G401.6 (cell line): ENCODE results near the gene IFT172.

Experiments
- FAIRE-seq: peaks from 2 replicates; lab custom pipeline; 2012; peaks lifted over from hg19 to GRCh38; lab: Jason Lieb, UNC

IFT172 gene

DNA sequence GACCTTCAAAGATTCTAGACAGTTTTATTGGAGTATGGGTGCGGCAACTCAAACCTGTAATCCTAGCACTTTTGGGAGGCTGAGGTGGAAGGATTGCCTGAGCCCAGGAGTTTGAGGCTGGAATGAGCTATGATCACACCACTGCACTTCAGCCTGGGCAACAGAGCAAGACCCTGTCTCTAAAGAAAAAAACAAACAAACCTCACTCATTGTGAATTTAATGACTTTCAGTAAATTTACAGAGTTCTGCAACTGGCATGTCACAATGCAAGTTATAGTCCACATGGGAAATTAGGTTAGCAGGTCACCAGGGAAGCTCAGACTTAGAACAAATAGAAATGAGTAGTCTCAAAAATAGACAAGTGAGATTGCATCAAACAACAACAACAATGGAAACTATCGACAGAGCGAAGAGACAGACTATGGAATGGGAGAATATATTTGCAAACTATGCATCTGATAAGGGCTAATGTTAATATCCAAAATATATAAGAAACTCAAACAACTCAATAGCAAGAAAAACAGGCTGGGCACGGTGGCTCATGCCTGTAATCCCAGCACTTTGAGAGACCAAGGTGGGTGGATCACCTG, 67.8 kb downstream of the IFT172 start:
- no peak for FAIRE-seq

DNA sequence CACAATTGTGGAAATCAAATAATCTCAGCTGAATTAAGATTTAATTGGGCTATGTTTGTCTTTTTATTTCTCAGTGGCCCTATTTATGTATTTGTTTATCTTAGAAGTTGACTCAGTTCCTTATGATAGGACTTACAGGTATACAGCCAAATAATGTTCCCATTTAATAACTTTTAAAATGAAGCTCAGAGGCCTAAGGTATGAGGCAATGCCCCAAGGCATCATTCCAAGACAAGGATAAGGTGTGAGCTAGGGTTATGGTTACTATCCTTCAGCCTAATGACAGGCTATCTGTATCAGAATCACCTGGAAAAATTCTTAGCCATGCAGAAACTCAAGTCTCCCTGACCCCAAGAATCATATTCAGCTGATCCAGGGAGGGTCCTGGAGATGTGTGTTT, 68.5 kb downstream of the IFT172 start:
- FAIRE-seq = no peak

GRCh38 chr2:27416151-27416550, 73.4 kb downstream of the IFT172 start:
- no peak for FAIRE-seq

DNA sequence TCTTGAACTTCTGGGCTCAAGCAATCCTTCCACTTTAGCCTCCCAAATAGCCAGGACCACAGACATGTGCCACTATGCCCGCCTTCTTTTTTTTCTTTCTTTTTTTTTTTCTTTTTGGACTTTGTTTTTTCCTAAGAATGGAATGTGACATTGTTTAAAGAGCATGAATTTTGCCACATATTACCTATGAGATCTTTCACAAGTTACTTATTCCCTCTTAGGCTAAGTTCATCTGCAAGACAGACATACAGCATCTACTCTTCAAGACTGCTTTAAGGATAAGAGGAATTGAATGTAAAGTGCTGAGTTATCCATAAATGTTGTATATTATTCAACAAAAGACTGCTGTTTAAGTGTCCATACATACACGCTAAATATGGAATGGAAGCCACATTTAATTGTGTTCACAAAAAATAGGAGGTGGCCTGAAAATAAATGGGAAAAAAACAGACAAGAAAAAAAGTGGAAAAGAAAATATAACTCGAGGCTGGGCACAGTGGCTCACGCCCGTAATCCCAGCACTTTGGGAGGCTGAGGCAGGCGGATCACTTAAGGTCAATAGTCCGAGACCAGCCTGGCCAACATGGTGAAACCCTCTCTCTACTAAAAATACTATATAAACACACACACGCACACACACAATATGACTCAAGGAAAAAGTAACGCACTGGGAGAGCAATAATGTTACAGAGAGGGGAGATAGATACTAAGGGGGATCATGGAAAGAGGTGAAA, 77.0 kb downstream of the IFT172 start:
- FAIRE-seq = no peak

DNA sequence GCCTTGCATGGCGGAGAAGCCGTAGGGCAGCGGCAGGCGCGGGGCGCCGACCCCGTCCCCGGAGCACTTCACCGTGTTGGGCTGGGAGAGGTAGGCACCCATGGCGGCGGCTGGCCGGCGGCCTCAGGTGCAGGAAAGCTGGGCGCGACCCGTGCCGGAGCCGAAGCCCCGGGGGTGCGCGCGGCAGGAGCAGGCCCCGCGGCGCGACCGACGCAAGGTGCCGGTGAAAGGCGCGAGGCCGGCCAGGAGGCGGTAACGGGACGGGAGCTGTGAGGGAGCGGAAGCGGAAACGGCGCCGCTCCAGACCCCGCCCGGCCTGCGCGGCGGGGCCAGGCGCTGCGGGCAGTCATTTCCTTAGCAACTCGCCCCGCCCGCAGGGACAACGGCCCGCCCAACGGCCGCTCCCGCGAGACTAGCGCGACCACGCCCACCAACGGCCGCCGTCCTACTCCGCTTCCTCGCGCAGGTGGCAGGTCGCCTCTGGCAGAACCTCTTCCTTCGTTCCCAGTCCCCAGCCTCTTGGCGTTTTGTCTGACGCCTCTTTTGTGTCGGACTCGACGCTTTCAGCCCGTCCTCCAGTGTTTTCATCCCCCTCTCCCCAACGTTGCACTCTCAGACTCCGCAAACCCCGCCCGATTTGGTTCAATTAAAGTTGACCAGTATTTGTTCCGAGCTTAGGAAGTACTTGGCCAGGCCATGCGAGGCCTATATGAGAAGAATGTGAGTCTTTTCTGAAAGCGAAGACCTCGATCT, 80.0 kb downstream of the IFT172 start, which contains the start of gene PPM1G:
PPM1G (minus strand) TSS at position 271 of the 753 bp plus-strand sequence; CDS start at position 102, 169 bp downstream.
- FAIRE-seq = peak; percentile 50

- no peak for FAIRE-seq
Measured at GRCh38 chr2:27408601-27409320, 80.8 kb downstream of the IFT172 start.

GRCh38 chr2:27407798-27408491, 81.6 kb downstream of the IFT172 start:
- FAIRE-seq = peak; percentile 91

DNA sequence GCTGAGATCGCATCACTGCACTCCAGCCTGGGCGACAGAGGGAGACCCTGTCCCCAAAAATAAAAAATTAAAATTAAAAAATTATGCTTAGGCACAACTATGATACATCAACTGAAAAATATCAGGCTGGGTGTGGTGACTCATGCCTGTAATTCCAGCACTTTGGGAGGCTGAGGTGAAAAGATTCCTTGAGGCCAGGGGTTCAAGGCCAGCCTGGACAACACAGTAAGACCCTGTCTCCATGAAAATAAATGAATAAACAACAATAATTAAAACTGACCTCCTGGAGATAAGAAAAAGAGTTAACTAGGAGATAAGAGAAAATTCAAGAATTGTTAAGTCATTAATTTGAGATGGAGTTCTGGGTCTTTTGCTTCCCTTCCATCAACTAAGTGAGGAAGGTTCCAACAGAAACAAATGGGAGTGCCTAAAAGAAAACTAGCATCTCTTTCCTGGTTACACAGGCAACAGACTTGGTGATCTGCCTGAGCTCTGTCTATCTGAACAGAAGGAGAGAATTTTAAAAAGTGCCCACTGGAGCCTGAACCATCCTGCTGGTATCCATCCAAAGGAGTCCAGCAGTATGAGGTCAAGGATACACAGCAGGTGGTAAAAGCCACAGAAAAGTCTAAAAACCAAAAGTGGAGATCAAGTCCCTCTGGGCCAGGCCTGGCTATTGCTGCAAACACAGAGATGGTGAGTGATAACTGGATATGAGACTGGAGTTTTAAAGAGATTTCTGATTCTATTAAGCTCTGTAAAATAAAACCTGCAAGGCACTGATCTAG, 89.0 kb downstream of the IFT172 start:
- no peak for FAIRE-seq

- FAIRE-seq = no peak
Measured at GRCh38 chr2:27398962-27399361, 90.6 kb downstream of the IFT172 start.
